ENCODE measurements around the gene B3GAT1.

The B3GAT1 gene

GRCh38 chr11:134441281-134441680 is 29.2 kb upstream of the B3GAT1 start:
- no peak for DNase-seq

- no peak for DNase-seq
These were observed 28.8 kb upstream of the B3GAT1 start for GRCh38 chr11:134440851-134441250.

- no peak for DNase-seq
These were observed 26.8 kb upstream of the B3GAT1 start for GRCh38 chr11:134438542-134439537.

- no peak for DNase-seq
These were observed 25.8 kb upstream of the B3GAT1 start for GRCh38 chr11:134437821-134438220.

GRCh38 chr11:134436781-134437180 is 24.7 kb upstream of the B3GAT1 start:
- no peak for DNase-seq

- DNase-seq: no peak
These were observed 21.8 kb upstream of the B3GAT1 start for GRCh38 chr11:134433806-134434205.

- no peak for DNase-seq
These were observed 21.2 kb upstream of the B3GAT1 start for GRCh38 chr11:134433251-134433650.

- no peak for DNase-seq
These were observed 20.7 kb upstream of the B3GAT1 start for GRCh38 chr11:134432776-134433175.

- no peak for DNase-seq
These were observed 17.1 kb upstream of the B3GAT1 start for GRCh38 chr11:134429106-134429505.

- DNase-seq: no peak
These were observed 13.9 kb upstream of the B3GAT1 start for GRCh38 chr11:134425816-134426536.

GRCh38 chr11:134425413-134425812 is 13.4 kb upstream of the B3GAT1 start:
- DNase-seq: no peak

- no peak for DNase-seq
These were observed 11.1 kb upstream of the B3GAT1 start for GRCh38 chr11:134423106-134423505.

GRCh38 chr11:134417871-134418840 is 6.1 kb upstream of the B3GAT1 start:
- no peak for DNase-seq

GRCh38 chr11:134416726-134417125 is 4.7 kb upstream of the B3GAT1 start:
- no peak for DNase-seq

- DNase-seq: no peak
These were observed 3.0 kb upstream of the B3GAT1 start for GRCh38 chr11:134414766-134415765.

GRCh38 chr11:134413826-134414731 is 2.0 kb upstream of the B3GAT1 start:
- DNase-seq: no peak

- no peak for DNase-seq
These were observed 1.2 kb upstream of the B3GAT1 start for GRCh38 chr11:134413043-134413825.

- DNase-seq: no peak
These were observed 1.3 kb downstream of the B3GAT1 start for GRCh38 chr11:134410766-134411165.
